Upper lobe of left lung (tissue), 6 donors: Measurements from ENCODE around the gene PARD3B. TPM values are rescaled to one million over a fixed set of nuclear protein-coding genes. Genes with fewer than 3 reads are reported as not detected.
"Not testable (repeated sequence)": the region's sequence is repeated elsewhere in the genome, so short reads cannot be mapped to it uniquely, and the experiment has no call there.

Experiments used
- ATAC-seq, 2 donors: fragments of 200-7000 bp; cut with Tn5 transposase; one replicate each; pipeline ENCODE4 v1.9.1; 2022; ENCODE audit warnings: mild to moderate bottlenecking in 2 of 2, moderate library complexity in 2 of 2; ENCODE audit not compliant: low FRiP score in 2 of 2
- DNase-seq, 2 donors: peaks; one replicate each; pipeline ENCODE4 v3.0.0-alpha.2; 2019 to 2020
- H3K27ac ChIP-seq, 4 donors: fragments of 200-600 bp; sonication (generic); one replicate each; pipeline ENCODE4 v1.5.1; 2016 to 2019
- H3K27me3 ChIP-seq, 4 donors: fragments of 200-600 bp; sonication (generic); one replicate each; pipeline ENCODE4 v1.5.1; 2017 to 2019
- H3K36me3 ChIP-seq, 4 donors: fragments of 200-600 bp; sonication (generic); one replicate each; pipeline ENCODE4 v1.5.1; 2016 to 2019
- H3K4me1 ChIP-seq, 4 donors: fragments of 200-600 bp; sonication (generic); one replicate each; pipeline ENCODE4 v1.5.1; 2018 to 2019
- H3K4me3 ChIP-seq, 4 donors: fragments of 200-600 bp; sonication (generic); one replicate each; pipeline ENCODE4 v1.5.1; 2017 to 2019; ENCODE audit warnings: mild to moderate bottlenecking in 2 of 4, moderate library complexity in 1 of 4
- H3K9me3 ChIP-seq, 4 donors: fragments of 200-600 bp; sonication (generic); one replicate each; pipeline ENCODE4 v1.5.1; 2018 to 2019
- EP300 ChIP-seq, 4 donors: sonication (generic); formaldehyde crosslinking; IDR thresholded peaks; one replicate each; pipeline ENCODE4 v1.5.1; 2017; ENCODE audit warnings: antibody characterized with exemption in 4 of 4, control low read depth in 2 of 4
- POLR2A ChIP-seq, 4 donors: fragments of 450-650 bp; IDR thresholded peaks; one replicate each; pipeline ENCODE4 v1.5.1; 2016 to 2017; ENCODE audit warnings: antibody characterized with exemption in 4 of 4, mild to moderate bottlenecking in 2 of 4
- POLR2AphosphoS5 ChIP-seq, 2 donors: sonication (generic); formaldehyde crosslinking; IDR thresholded peaks; one replicate each; pipeline ENCODE4 v1.5.1; 2017; ENCODE audit warnings: antibody characterized with exemption in 2 of 2
- WGBS, 2 donors: methylation state at CpG; one replicate each; pipeline ENCODE4 v1.1.5; 2017 to 2018; 5-methylcytosine and 5-hydroxymethylcytosine counted together
- total RNA-seq, 6 donors: library from RNA; depleted of rRNA in 4 of 6; stranded (reverse); fragments of >200 nt in 4 of 6; gene quantifications; one replicate each; pipeline versions ENCODE4 v1.1.0 to v1.2.1, GENCODE V29; 2016 to 2021
- TF ChIP-seq, protein P1 (sequence below), 6 experiments: fragments of 450-650 bp in 4 of 6; fragments of 200-600 bp in 2 of 6; sonication (generic) in 2 of 6; IDR thresholded peaks; one replicate each; pipeline ENCODE4 v1.5.1; 2016 to 2019; ENCODE audit warnings: antibody characterized with exemption in 6 of 6
- donor health status: DM: no; HTN: no; CAD: no; lungs with moderate emphysema.
- donor health status: DM: no; HTN: yes; CAD: no; lungs with severe emphysema.

PARD3B gene
- total RNA-seq, 6 donors from 2014 or later: 17.8 to 44.9 (median 24.2) TPM

DNA sequence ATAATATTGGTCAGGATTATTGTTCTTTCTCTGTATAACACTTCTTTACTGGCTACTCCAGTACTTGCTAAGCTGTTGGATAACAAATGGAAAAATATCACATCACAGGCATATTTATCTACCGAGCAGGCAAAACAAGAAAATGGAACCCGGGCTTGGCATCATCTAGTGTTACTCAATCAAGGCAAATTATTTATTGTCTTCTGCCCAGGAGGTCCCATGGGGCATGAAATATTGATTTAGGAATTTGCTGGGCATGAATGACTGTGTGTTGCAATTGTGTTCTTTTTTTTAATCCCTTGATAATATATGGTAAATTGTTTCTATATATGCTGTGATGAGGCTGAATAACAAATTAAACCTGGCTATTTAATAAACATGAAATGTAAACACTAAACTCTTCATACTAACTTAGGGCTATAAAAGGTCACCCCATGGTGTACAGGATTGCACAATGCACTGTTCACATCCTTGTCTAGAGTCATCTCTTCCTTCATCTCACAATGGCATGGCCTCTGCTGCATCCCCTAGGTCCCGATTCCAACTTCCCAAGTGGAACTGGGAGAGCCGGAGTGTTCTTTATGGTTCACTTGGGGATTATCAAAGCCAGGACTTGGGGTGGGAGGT, 2.2 kb upstream of the PARD3B start:
- H3K36me3 ChIP-seq: no peaks in the 10 kb centered on the region
- no peaks in the 10 kb centered on the region for H3K27me3 ChIP-seq
- peaks cover 5 to 13% (median 8%) of the 10 kb centered on the region in 4 donors for H3K4me1 ChIP-seq
- no peaks in the 10 kb centered on the region for H3K9me3 ChIP-seq
- H3K4me3 ChIP-seq: no peak overlapping the region
- DNase-seq (no peak), ATAC-seq (no peak)
- no peak for TF ChIP-seq EP300 (IDR thresholded peaks at IDR 0.05)
- no peak for TF ChIP-seq POLR2AphosphoS5 (IDR thresholded peaks at IDR 0.05)
- WGBS, 2 donors: 89% methylated on average over 4 of the region's 4 CpGs
- H3K27ac ChIP-seq: no peak overlapping the region

GRCh38 chr2:204545861-204546735, 823 bp downstream of the PARD3B start:
- TF ChIP-seq EP300 (IDR thresholded peaks at IDR 0.05): no peak
- TF ChIP-seq POLR2A (IDR thresholded peaks at IDR 0.05): no peak
- TF ChIP-seq, protein P1, sequence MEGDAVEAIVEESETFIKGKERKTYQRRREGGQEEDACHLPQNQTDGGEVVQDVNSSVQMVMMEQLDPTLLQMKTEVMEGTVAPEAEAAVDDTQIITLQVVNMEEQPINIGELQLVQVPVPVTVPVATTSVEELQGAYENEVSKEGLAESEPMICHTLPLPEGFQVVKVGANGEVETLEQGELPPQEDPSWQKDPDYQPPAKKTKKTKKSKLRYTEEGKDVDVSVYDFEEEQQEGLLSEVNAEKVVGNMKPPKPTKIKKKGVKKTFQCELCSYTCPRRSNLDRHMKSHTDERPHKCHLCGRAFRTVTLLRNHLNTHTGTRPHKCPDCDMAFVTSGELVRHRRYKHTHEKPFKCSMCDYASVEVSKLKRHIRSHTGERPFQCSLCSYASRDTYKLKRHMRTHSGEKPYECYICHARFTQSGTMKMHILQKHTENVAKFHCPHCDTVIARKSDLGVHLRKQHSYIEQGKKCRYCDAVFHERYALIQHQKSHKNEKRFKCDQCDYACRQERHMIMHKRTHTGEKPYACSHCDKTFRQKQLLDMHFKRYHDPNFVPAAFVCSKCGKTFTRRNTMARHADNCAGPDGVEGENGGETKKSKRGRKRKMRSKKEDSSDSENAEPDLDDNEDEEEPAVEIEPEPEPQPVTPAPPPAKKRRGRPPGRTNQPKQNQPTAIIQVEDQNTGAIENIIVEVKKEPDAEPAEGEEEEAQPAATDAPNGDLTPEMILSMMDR (IDR thresholded peaks at IDR 0.05): no peak
- no peak for TF ChIP-seq POLR2AphosphoS5 (IDR thresholded peaks at IDR 0.05)
- Histone ChIP-seq H3K9me3 (no peaks in the 10 kb centered on the region), H3K27ac (peak overlapping the region; percentile 70 to 94 (median 89)), H3K36me3 (no peaks in the 10 kb centered on the region), H3K4me3 (peak overlapping the region; percentile 82 to 94 (median 85)), H3K27me3 (no peaks in the 10 kb centered on the region), H3K4me1 (peaks cover 3 to 13% (median 9%) of the 10 kb centered on the region in 4 donors)
- ATAC-seq (peak; percentile 4 to 34), DNase-seq (peak; percentile 36 to 87)
- 5 to 6% methylated on average over 20 to 33 of the region's 45 CpGs for WGBS, 2 donors

GRCh38 chr2:204550751-204551511, 5.7 kb downstream of the PARD3B start:
- H3K36me3 ChIP-seq: no peaks in the 10 kb centered on the region
- H3K27ac ChIP-seq: peak overlapping the region in 2 of 4 donors; percentile 3 to 19
- H3K4me1 ChIP-seq: peaks cover 0 to 5% (median 4%) of the 10 kb centered on the region in 4 donors
- no peaks in the 10 kb centered on the region for H3K27me3 ChIP-seq
- H3K4me3 ChIP-seq: no peak overlapping the region
- ATAC-seq (peak in 1 of 2 donors; percentile 25), DNase-seq (no peak)
- 58 to 71% methylated on average over 3 of the region's 3 CpGs for WGBS, 2 donors
- H3K9me3 ChIP-seq: no peaks in the 10 kb centered on the region
- TF ChIP-seq, protein P1 (IDR thresholded peaks at IDR 0.05): no peak
- no peak for TF ChIP-seq POLR2A (IDR thresholded peaks at IDR 0.05)
- no peak for TF ChIP-seq POLR2AphosphoS5 (IDR thresholded peaks at IDR 0.05)
- TF ChIP-seq EP300 (IDR thresholded peaks at IDR 0.05): no peak

- Histone ChIP-seq H3K27ac (no peak overlapping the region), H3K4me1 (peaks cover 0 to 5% (median 2%) of the 10 kb centered on the region in 4 donors), H3K36me3 (no peaks in the 10 kb centered on the region), H3K4me3 (no peak overlapping the region), H3K27me3 (no peaks in the 10 kb centered on the region), H3K9me3 (no peaks in the 10 kb centered on the region)
- WGBS, 2 donors: 86 to 88% methylated on average over 3 of the region's 3 CpGs
- TF ChIP-seq POLR2AphosphoS5 (IDR thresholded peaks at IDR 0.05) (no peak), EP300 (IDR thresholded peaks at IDR 0.05) (no peak), POLR2A (IDR thresholded peaks at IDR 0.05) (no peak)
- TF ChIP-seq, protein P1 (IDR thresholded peaks at IDR 0.05): no peak
- DNase-seq (no peak), ATAC-seq (no peak)
These were observed 6.2 kb downstream of the PARD3B start for GRCh38 chr2:204551512-204551863.

- 98% methylated on average over 1 of the region's 1 CpG for WGBS, 2 donors
- no peak for DNase-seq
- Histone ChIP-seq H3K27me3 (no peaks in the 10 kb centered on the region), H3K9me3 (peaks cover 0 to 5% (median 0%) of the 10 kb centered on the region in 4 donors), H3K36me3 (no peaks in the 10 kb centered on the region), H3K27ac (no peak overlapping the region), H3K4me1 (no peaks in the 10 kb centered on the region), H3K4me3 (no peak overlapping the region)
- no peak for TF ChIP-seq POLR2AphosphoS5 (IDR thresholded peaks at IDR 0.05)
- no peak for TF ChIP-seq POLR2A (IDR thresholded peaks at IDR 0.05)
- TF ChIP-seq, protein P1 (IDR thresholded peaks at IDR 0.05): no peak
- no peak for TF ChIP-seq EP300 (IDR thresholded peaks at IDR 0.05)
- no peak for ATAC-seq
These were observed 12.3 kb downstream of the PARD3B start for GRCh38 chr2:204557604-204558003.

GRCh38 chr2:204559358-204559757, 14.1 kb downstream of the PARD3B start:
- ATAC-seq, DNase-seq, H3K27me3 ChIP-seq, H3K4me3 ChIP-seq, H3K27ac ChIP-seq, H3K9me3 ChIP-seq, H3K4me1 ChIP-seq, H3K36me3 ChIP-seq: not testable (repeated sequence)
